NCI-H526 treated with DMSO at 0.1 percent for 48 hours (cell line): ENCODE measurements around the gene METTL25.

Experiments used
- DNase-seq: peaks from one replicate; lab custom pipeline; 2025; lab: John Stamatoyannopoulos, UW

METTL25 gene

GRCh38 chr12:82525616-82526015 is 167.3 kb downstream of the METTL25 start:
- no peak for DNase-seq

GRCh38 chr12:82527165-82527780 is 168.9 kb downstream of the METTL25 start:
- peak; percentile 43 for DNase-seq
